ENCODE results near the gene POC1A.

The POC1A gene

GRCh38 chr3:52106951-52107611 is 47.1 kb downstream of the POC1A start:
- Histone ChIP-seq H3K9me3 (ENCODE audit: control insufficient read depth, low read length) (peaks cover 4% of the 10 kb centered on the region), H3K27ac (ENCODE audit: low read depth, low read length, severe bottlenecking) (no peak overlapping the region), H3K36me3 (ENCODE audit: control insufficient read depth, insufficient read depth, low read length) (peaks cover 52% of the 10 kb centered on the region), H3K4me3 (ENCODE audit: extremely low read depth, insufficient read depth, low read length, poor library complexity, severe bottlenecking) (no peak overlapping the region), H3K4me1 (ENCODE audit: control insufficient read depth, insufficient read depth, low read length, poor library complexity, severe bottlenecking) (peaks cover 11% of the 10 kb centered on the region)
- WGBS, 2 experiments (ENCODE audit: insufficient coverage in 2 of 2) = 95 to 97% methylated on average over 10 to 11 of the region's 11 CpGs

DNA sequence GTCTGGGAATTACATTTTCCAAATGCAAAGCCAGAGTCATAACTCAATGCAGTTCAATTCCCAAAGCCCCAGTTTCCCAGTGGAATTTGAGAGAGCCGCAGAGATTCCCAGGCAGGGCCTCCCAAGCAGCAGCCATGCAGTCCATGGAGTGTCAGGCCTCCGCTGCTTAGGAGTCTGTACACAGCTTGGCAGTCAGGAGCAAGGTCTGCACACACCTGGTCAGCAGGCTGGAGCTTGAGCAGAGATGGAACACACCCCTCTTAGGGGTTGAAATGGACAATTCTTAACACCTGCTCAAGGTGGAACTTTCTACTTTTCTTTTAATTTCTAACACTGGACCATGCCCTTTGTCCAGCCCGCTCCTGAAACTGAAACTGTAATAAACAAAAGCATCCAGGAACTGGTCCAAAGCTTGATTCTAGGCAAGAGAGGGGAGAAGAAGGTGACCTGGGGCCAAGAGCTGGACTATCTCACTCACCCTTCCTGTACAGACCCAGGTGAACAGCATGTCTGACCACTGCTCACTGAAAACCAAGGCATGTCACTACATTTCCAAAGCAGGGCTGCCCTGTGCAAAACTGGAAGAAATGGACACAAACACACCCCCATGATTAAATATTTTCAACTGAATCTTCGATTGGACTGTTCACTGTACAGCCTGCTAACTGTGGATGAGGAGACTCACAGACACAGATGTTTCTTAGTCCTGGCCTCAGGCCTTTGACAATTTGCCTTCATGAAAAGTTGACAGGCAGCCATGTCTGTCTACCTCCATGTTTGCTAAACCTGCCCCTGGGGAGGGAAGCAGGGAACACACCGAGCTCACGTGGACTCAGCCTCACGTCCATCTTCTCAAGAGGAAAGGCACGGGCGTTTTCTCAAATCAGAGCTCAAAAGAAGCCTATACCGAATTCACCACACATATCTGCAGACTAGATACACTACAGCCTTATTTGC is 49.3 kb downstream of the POC1A start:
- peaks cover 4% of the 10 kb centered on the region for H3K9me3 ChIP-seq (ENCODE audit: control insufficient read depth, low read length)
- no peak overlapping the region for H3K27ac ChIP-seq (ENCODE audit: low read depth, low read length, severe bottlenecking)
- no peak overlapping the region for H3K4me3 ChIP-seq (ENCODE audit: extremely low read depth, insufficient read depth, low read length, poor library complexity, severe bottlenecking)
- H3K36me3 ChIP-seq (ENCODE audit: control insufficient read depth, insufficient read depth, low read length) = peaks cover 41% of the 10 kb centered on the region
- peaks cover 11% of the 10 kb centered on the region for H3K4me1 ChIP-seq (ENCODE audit: control insufficient read depth, insufficient read depth, low read length, poor library complexity, severe bottlenecking)
- 94 to 95% methylated on average over 8 to 10 of the region's 10 CpGs for whole genome bisulfite sequencing, 2 experiments (ENCODE audit: insufficient coverage in 2 of 2)

GRCh38 chr3:52102934-52103333 is 51.3 kb downstream of the POC1A start:
- 92 to 100% methylated on average over 1 to 2 of the region's 4 CpGs for WGBS, 2 experiments (ENCODE audit: insufficient coverage in 2 of 2)
- H3K9me3 ChIP-seq (ENCODE audit: control insufficient read depth, low read length) = peaks cover 4% of the 10 kb centered on the region
- H3K27ac ChIP-seq (ENCODE audit: low read depth, low read length, severe bottlenecking) = no peak overlapping the region
- H3K4me3 ChIP-seq (ENCODE audit: extremely low read depth, insufficient read depth, low read length, poor library complexity, severe bottlenecking) = no peak overlapping the region
- peaks cover 42% of the 10 kb centered on the region for H3K36me3 ChIP-seq (ENCODE audit: control insufficient read depth, insufficient read depth, low read length)
- H3K4me1 ChIP-seq (ENCODE audit: control insufficient read depth, insufficient read depth, low read length, poor library complexity, severe bottlenecking) = peaks cover 7% of the 10 kb centered on the region

- peaks cover 4% of the 10 kb centered on the region for H3K9me3 ChIP-seq (ENCODE audit: control insufficient read depth, low read length)
- peaks cover 43% of the 10 kb centered on the region for H3K36me3 ChIP-seq (ENCODE audit: control insufficient read depth, insufficient read depth, low read length)
- H3K4me3 ChIP-seq (ENCODE audit: extremely low read depth, insufficient read depth, low read length, poor library complexity, severe bottlenecking) = no peak overlapping the region
- WGBS, 2 experiments (ENCODE audit: insufficient coverage in 2 of 2) = 96% methylated on average over 3 of the region's 3 CpGs; no CpG with 5 or more reads in 1 of the 2 experiments
- H3K4me1 ChIP-seq (ENCODE audit: control insufficient read depth, insufficient read depth, low read length, poor library complexity, severe bottlenecking) = peaks cover 10% of the 10 kb centered on the region
- H3K27ac ChIP-seq (ENCODE audit: low read depth, low read length, severe bottlenecking) = no peak overlapping the region
Observed at GRCh38 chr3:52099001-52099401, 55.2 kb downstream of the POC1A start.

DNA sequence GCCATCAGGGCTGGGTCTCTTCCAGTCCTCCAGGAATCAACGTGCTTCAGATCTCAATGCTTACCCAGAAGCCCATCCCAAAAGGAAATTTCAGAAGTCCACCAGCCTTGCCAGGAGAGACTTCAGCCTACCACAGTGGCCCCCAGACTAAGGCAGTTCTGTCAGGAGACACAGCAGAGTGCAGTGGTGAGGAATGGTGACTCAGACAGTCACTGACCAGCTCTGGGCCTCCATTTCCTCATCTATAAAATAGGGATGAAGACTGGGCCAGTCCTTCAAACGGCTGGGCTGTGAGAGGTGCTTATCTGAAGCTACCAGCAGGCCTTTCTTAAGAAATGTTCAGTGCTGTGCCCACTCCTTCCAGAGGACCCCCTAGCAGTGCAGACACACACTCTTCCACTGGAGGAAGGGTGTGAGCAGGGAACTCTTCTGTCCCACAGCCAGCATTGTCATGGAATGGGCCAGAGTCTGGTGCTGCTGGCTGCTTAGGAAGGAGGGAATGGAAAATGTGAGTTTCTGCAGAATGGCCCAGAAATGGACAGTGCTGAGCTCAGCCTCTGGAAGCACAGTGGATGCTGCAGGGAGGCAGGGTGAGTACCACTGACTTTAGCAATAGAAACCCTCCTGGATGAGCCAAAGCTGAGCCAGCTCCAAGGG is 56.2 kb downstream of the POC1A start:
- no peak overlapping the region for H3K27ac ChIP-seq (ENCODE audit: low read depth, low read length, severe bottlenecking)
- 83 to 100% methylated on average over 1 of the region's 2 CpGs for WGBS, 2 experiments (ENCODE audit: insufficient coverage in 2 of 2)
- H3K4me1 ChIP-seq (ENCODE audit: control insufficient read depth, insufficient read depth, low read length, poor library complexity, severe bottlenecking) = peaks cover 19% of the 10 kb centered on the region
- H3K36me3 ChIP-seq (ENCODE audit: control insufficient read depth, insufficient read depth, low read length) = peaks cover 40% of the 10 kb centered on the region
- H3K9me3 ChIP-seq (ENCODE audit: control insufficient read depth, low read length) = peaks cover 4% of the 10 kb centered on the region
- no peak overlapping the region for H3K4me3 ChIP-seq (ENCODE audit: extremely low read depth, insufficient read depth, low read length, poor library complexity, severe bottlenecking)

DNA sequence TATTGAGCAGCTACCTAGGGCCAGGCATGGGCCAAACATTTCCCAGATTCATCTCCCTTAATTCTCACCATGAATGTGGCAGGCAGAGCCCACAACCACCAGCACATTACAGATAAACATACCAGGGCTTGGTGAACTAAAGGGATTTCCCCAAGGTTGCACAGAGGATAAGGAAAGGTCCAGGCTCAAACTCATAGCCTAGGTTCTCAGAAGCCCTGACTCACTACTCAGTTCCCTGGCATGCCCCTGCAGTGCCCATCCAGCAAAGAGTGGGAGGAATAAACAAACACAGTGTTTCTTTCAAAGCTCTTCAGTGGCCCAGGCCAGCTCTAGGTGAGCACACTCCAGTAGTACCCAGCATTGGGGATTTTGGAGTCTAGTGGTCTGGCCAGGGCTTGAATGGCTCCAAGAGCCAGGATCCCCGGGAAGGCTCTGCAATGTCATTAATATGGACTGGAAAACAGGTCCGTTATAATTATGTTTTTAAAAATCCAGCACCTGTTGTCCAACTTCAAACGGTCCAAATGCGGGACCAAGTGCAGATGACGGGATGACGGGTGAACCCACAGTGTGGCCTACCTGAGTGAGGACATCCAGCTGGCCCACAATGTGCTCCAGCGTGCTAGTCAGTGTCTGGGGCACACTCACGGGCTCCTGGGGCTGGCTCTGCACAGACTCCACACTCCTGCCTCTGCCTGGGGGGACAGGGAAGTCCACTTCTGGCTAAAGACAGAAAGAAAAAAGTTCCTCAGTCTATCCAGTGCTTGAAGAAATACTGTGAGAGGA is 58.0 kb downstream of the POC1A start:
- WGBS, 2 experiments (ENCODE audit: insufficient coverage in 2 of 2) = 96 to 98% methylated on average over 7 to 8 of the region's 8 CpGs
- Histone ChIP-seq H3K4me1 (ENCODE audit: control insufficient read depth, insufficient read depth, low read length, poor library complexity, severe bottlenecking) (peaks cover 29% of the 10 kb centered on the region), H3K27ac (ENCODE audit: low read depth, low read length, severe bottlenecking) (no peak overlapping the region), H3K4me3 (ENCODE audit: extremely low read depth, insufficient read depth, low read length, poor library complexity, severe bottlenecking) (no peak overlapping the region), H3K36me3 (ENCODE audit: control insufficient read depth, insufficient read depth, low read length) (peaks cover 31% of the 10 kb centered on the region), H3K9me3 (ENCODE audit: control insufficient read depth, low read length) (no peaks in the 10 kb centered on the region)

DNA sequence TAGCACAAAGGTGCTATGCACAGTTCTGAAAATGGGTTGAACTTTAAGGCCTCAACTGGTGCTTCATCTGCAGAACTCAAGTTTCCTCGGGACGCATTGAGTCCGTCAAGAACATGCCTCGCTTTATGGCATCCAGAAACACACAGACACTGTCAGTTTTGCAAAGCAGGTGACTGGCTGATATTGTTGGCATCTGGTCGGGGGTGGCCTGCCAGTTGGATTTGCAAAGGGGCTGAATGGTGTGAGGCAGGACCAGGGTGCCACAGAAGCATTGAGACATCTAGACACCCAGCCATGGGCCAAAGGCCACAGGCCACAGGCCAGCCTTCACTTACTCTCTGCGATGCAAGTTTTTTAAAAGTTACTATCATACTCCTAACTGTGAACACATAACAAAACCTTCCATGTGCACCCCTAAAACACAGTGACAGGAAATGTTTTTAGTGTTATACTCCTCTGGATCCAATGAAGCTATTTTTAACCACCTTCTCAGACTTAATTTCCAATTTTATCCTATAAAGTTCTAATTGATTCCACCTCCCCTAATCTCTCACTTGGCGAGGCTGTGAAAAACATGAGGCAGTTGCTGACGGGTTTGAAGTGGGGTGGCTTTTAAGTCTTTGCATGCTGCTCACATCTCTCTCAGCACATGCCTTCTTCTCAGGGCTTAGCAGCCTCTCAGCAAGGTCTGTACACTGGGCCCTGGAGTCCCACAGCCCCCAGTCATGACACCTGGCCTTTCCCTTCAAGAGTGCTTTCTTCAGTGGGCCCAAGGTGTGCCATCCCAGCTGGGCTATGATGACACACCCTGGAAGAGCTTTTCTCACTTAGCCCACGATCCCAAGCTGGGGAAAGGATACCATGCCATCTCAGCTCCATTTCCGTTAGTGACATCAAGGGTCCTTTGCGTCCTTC is 59.4 kb downstream of the POC1A start:
- Histone ChIP-seq H3K4me1 (ENCODE audit: control insufficient read depth, insufficient read depth, low read length, poor library complexity, severe bottlenecking) (peaks cover 42% of the 10 kb centered on the region), H3K9me3 (ENCODE audit: control insufficient read depth, low read length) (no peaks in the 10 kb centered on the region), H3K36me3 (ENCODE audit: control insufficient read depth, insufficient read depth, low read length) (peaks cover 28% of the 10 kb centered on the region), H3K4me3 (ENCODE audit: extremely low read depth, insufficient read depth, low read length, poor library complexity, severe bottlenecking) (no peak overlapping the region), H3K27ac (ENCODE audit: low read depth, low read length, severe bottlenecking) (no peak overlapping the region)
- 98 to 99% methylated on average over 8 to 9 of the region's 11 CpGs for WGBS, 2 experiments (ENCODE audit: insufficient coverage in 2 of 2)

DNA sequence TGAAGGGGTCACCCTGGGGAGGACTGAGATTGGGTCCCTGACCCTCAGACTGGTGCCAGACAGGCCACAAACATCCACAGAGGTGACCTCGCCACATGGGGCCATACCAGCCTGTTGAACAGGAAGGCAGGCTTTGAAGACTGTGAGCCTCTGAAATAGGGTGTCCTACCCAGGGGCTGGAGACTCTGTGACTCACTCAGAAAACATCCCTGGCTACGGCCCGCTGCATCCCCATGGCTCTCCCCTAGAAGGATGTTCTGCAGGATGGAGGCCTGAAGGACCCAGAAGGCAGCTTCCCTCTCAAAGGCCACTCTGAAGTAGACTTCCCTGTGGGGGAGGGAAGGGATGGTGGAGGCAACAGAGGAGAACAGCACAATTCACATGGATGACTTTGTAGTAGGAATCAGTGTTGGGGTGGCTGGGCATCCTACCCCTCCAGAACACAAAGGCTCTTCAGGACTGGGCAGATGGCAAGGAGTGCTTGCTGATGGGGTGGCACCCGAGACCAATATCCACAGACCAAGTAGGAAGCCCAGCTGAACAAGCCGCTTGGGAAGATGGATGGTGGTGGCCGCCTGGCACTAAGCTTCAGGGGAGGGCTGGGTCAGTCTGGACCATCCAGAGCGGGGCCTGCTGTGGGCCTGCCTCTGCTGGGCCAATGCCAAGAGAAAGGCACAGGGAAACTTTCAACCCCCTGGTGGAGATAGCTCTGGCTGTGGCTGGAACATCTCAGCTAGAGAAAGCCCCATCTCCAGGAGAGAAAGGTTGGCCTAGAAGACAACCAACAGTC is 60.3 kb downstream of the POC1A start:
- peaks cover 28% of the 10 kb centered on the region for H3K36me3 ChIP-seq (ENCODE audit: control insufficient read depth, insufficient read depth, low read length)
- peaks cover 48% of the 10 kb centered on the region for H3K4me1 ChIP-seq (ENCODE audit: control insufficient read depth, insufficient read depth, low read length, poor library complexity, severe bottlenecking)
- H3K9me3 ChIP-seq (ENCODE audit: control insufficient read depth, low read length) = no peaks in the 10 kb centered on the region
- H3K27ac ChIP-seq (ENCODE audit: low read depth, low read length, severe bottlenecking) = peak overlapping the region; percentile 62
- WGBS, 2 experiments (ENCODE audit: insufficient coverage in 2 of 2) = 87 to 96% methylated on average over 5 to 7 of the region's 7 CpGs
- H3K4me3 ChIP-seq (ENCODE audit: extremely low read depth, insufficient read depth, low read length, poor library complexity, severe bottlenecking) = no peak overlapping the region

DNA sequence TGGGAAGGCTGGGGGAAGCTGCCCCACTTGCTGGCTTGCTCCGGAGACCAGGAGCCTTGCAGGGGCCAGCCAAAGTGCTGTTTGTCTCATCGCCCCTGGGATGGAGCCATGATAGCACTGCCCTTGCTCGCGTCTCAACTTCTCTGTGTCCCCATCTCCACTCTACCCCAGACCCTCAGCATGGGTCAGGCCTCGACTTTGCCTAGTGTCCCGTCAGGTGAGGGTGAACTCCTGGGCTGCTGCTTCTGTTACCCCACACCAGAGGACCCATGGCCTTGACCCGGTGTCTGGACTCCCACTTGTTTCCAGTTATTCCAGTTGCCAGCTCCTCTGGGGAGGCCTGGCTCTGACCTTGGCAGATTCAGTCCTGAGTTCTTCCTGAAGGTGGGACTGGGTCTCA is 61.3 kb downstream of the POC1A start:
- 94 to 96% methylated on average over 7 of the region's 7 CpGs for WGBS, 2 experiments (ENCODE audit: insufficient coverage in 2 of 2)
- H3K9me3 ChIP-seq (ENCODE audit: control insufficient read depth, low read length) = no peaks in the 10 kb centered on the region
- H3K27ac ChIP-seq (ENCODE audit: low read depth, low read length, severe bottlenecking) = peak overlapping the region; percentile 62
- H3K36me3 ChIP-seq (ENCODE audit: control insufficient read depth, insufficient read depth, low read length) = peaks cover 27% of the 10 kb centered on the region
- peaks cover 54% of the 10 kb centered on the region for H3K4me1 ChIP-seq (ENCODE audit: control insufficient read depth, insufficient read depth, low read length, poor library complexity, severe bottlenecking)
- H3K4me3 ChIP-seq (ENCODE audit: extremely low read depth, insufficient read depth, low read length, poor library complexity, severe bottlenecking) = no peak overlapping the region
